ENCODE data around the gene GAK.

GRCh38 chr4:900721-901120 is 31.4 kb downstream of the GAK start:
- no peak for TF ChIP-seq CTCF (IDR thresholded peaks at IDR 0.05)
- no peak for TF ChIP-seq TCF7L2 (IDR thresholded peaks at IDR 0.05; ENCODE audit: low read depth, low read length)

All from Panc1 (cell line).